ENCODE data around the gene VASH2.

Gene VASH2

GRCh38 chr1:213035573-213035972 is 85.2 kb downstream of the VASH2 start:
- no peak for DNase-seq (ENCODE audit: low read depth in 2 of 2)
